HG03575 (cell line): ENCODE results near the gene ARHGEF4.

Experiments used
- ATAC-seq: cut with Tn5 transposase; IDR thresholded peaks from one replicate; pipeline ENCODE4 v1.9.1; 2021; ENCODE audit not compliant: unreplicated experiment, insufficient number of reproducible peaks, low FRiP score; ENCODE audit errors: extremely low read depth

The ARHGEF4 gene

DNA sequence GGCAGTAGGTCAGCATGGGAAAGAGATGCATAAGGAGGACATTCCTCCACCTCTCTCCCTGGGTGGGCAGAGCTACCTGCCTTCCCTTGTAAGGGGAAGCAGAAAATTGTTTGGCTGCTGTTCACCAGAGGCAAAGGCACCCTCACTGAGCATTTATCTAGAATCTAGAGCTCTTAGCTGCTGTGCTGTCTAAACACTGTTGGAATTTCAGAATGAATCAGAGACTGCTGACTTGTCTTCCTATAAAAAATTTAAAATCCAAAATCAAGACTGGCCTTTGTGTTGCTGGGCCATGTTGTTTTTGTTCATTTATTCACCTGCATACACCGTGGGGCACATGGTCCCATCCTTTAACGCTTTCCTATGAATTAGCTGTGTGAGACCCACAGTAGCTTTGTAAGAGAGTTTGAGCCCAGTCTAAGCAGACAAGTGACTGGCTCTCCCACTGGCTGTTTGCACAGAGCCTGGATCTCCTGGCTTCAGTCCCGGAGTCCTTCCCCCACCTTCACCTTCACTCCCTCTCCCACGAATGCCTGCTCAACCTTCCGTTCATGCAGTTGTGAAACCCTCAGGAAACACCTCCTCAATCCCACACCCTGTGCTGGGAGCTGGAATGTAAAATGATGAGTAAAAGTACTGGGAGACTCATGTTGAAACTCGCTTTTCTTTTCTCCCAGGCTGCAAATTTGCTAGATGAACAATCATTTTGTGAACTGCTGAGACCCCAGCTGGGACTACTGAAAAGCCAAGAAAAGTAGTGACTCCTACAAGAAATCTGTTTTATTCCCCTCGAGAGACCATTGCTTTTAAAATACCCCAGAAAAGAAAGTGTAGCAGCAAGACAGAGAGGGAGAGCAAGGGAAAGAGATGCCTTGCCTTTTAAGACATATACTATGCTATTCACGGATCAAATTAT is 180.4 kb downstream of the ARHGEF4 start:
- no peak for ATAC-seq

DNA sequence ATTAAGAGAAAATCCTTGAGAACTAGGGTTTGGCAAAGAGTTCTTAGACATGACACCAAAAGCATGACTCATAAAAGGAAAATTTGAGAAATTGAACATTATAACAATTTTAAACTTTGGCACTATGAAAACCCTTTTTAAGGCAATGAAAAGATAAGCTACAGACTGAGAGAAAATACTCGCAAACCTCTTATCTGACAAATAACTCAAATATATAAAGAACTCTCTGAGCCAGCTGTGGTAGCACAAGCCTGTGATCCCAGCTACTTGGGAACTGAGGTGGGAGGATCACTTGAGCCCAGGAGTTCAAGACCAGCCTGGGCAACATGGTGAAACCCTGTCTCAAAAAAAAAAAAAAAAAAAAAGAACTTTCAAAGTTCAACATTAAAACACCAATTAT is 186.0 kb downstream of the ARHGEF4 start:
- no peak for ATAC-seq

DNA sequence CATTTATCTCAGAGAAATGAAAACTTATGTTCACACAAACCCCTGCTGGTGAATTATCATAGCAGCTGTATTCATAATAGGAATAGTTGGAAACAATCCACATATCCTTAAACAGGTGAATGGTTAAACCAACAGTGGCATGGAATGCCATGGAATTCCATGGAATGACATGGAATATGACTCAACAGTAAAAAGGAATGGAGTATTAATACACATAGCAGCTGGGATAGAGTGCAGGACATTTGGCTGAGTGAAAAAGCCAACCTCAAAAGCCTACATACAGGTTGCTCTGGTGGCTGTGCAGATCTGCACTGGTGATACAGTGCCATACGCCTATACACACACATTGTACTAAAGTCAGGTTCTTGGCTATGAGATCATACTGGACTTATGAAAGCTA is 187.0 kb downstream of the ARHGEF4 start:
- ATAC-seq = no peak

DNA sequence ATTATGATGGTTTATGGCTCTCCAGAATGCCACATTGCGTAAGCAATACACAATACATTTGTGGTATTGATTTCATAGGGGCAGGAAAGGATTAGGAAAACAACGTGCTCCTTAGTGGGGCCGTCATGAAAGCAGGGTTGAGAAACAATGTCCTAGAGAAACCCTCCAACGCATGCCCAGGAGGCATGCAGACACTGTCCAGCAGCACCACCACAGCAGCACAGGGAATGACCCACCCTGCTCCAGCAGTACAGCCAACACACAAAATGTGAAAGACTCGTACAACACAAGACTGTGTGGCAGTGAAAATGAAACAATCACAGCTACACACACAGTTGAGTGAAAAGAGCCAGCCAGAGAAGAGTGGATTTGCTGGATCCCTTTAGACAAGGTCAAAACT is 190.2 kb downstream of the ARHGEF4 start:
- ATAC-seq = no peak

DNA sequence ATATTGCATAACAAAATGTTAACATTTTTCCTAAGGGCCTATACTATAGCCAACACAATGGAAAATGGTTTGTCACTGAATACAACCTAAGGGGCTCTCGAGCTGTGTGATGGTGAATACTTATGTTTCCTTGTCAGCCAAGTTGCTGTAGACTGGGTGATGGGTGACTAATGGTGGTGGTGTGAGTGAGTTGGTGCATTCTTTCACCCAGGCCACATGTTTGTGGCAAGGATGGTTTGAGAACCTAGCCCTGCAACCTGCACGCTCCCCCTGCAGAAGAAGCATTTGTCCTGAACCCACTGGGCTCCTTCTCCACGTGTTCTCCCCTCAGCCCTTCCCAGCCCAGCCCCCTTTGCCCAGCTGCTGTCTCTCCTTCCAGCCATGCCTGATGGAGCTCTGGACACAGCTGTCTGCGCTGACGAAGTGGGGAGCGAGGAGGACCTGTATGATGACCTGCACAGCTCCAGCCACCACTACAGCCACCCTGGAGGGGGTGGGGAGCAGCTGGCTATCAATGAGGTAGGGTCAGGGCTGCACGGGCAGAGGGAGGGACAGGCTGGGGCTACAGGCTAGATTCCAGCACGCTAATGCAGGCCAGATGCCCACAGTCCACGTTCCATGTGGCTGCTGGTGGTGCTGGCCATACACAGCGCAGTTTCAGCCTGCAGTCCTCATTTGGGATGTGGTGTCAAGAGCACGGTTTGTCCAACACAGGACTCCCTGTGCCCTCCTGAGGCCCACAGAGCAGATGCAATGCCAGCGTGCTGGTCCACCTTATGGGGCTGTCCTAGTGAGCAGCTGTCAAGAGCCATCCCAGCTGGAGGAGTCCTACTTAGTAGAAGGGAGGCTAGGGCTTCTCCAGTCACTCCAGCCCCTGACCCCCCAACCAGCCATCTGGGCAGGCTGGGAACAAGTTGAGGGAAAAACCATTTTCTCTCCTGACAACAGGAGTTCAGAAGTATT is 191.1 kb downstream of the ARHGEF4 start:
- no peak for ATAC-seq

DNA sequence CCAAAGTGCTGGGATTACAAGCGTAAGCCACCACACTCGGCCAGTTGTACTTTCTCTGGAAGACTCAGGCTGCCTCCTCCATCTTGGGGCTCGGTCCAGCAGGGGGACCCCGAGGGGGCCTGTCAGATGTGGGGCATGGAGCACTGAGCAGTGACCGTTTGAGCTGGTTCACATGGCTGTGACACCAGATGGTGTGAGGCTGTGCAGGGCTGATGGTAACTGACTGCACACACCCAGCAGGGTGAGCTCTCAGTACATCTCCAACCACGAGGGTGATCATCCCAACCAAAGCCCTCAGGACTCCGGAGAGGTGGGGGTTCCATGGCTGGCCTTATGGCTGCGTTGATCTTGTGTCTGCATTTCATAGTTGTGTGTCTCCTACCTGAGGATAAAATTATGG is 193.1 kb downstream of the ARHGEF4 start:
- no peak for ATAC-seq

DNA sequence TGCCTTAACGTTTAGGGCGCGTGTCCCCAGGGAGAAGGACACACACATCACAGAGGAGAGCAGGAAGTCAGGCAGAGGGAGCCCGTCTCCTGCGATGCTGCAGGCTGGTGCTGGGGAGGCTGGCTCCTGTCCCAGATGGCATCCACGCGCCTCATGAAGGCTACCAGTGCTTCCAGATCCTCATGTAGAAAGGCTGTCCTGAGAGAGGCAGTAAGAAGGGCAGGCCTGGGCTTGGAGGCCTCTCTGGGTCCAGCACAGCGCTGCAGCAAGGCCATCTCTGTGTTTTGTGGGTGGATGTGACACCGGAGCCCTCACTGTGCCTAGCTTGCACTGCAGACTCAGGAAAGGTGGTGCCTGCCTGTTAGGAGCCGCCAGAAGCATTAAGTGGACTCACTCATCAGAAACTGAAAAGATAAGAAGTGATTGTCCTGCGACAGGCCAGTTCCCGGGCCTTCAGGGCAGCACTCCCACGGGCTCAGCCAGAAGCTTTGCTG is 193.8 kb downstream of the ARHGEF4 start:
- ATAC-seq = no peak

DNA sequence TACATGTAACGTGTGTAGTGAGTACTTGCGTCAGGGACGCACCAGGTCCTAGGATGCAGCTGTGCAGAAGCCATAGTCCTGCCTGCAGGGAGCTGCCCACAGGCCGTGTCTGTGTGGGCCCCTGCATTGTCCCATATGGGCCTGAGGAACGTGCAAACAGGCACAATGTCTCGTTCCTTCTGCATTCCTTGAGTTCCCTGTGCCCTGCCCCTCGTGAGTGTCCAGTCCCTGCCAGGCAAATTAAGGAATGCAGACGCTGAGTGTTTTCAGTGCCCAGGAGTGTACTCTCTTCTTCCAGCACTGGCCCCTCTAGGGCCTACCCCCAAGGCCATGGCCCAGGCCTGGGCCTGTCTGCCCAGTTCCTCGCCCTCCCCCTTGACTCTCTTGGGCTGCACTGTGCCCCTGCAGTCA is 194.7 kb downstream of the ARHGEF4 start:
- no peak for ATAC-seq

DNA sequence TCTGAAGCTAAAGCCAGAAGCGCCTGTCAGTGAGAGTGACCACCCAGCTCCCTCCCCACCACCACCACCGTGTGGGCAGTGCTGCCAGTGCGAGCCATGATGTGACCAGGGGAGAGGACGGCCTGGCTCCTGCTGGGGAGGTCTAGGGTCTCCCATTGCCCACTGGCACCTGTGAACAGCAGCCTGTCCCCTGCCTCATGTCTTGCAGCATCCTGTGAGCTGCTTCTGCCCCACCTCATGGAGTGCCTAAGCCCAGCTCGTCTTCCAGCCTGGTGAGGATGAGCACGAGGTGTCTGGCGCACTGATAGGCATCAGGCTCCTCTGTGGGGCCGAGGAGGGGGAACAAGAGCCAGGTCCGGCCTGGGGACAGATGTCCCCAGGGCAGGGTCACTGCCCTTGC is 195.2 kb downstream of the ARHGEF4 start:
- no peak for ATAC-seq

DNA sequence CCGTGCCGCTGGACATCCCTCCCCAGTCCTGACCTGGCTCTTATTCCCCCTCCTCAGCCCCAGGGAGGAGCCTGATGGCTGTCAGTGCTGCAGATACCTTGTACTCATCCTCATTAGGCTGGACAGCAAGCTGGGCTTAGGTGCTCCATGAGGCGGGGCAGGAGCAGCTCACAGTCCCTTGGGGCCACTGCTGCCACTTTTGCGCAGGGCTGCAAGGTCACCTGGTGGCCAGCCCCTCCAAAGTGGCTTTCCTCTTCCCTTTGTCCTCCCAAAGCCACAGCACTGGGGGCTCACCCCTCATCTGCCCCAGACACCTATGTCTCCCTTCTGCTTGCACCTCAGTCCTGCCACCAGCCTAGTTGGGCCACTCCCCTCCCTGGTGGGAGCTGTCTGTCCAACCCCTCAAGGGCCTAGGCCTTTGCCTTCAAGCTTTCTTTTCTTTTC is 195.7 kb downstream of the ARHGEF4 start:
- ATAC-seq = no peak

DNA sequence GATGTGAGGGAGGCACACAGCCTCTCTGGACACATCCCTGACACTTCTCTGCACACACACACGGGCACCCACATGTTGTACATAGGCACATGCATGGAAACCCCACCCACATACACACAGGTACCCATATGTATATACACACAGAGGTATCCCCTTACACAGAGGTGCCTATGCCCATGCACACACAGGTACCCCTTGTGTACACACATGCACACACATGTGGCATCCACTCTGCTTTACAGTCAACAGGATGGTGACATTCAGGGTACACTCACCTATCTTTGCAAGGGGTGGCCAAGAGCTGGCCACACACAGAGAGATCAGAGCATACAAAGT is 197.0 kb downstream of the ARHGEF4 start:
- ATAC-seq = no peak

DNA sequence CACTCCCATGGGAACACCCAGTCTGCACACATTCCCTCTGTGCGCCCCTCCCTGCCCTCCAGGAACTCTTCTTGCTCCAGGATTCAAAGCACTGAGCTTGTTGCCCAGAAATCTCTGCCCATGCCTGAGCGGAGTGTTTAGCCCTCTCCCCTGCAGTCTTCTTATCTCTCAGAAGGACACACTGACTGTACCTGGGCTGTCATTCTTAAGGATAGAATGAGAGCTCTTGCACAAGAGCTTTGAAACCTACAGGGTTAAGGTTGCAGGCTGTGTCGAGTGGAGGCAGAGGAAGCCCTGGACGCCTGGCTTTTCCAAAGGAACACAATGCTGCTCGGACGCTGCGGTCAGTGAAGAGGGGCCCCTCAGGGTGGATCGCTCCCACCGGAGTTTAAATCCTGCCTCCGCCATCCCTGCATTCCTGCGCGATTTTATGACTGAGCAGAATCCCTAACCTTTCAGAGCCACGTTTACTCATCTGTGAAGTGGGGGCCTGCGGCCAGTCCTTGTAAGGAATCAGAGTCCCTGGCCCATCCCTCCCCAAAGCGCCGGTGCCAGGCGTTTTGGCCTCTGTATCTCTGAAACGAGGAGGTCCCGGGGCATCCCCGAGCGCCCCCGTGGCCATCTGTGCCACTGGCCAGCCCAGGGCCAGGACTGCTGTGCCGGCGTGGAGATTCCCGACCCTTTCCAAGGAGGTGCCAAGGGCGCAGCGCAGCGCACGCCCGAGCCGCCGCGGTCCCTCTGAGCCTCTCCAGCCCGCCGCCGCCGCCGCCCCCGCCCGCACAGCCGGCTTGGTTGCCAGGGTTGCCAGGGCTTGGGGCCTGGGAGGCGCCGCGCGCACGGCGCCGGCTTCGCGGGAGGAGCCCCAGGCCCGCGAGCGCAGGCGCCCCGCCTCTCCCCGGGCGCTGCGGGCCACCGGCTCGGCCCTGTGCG is 197.7 kb downstream of the ARHGEF4 start:
- ATAC-seq = no peak

DNA sequence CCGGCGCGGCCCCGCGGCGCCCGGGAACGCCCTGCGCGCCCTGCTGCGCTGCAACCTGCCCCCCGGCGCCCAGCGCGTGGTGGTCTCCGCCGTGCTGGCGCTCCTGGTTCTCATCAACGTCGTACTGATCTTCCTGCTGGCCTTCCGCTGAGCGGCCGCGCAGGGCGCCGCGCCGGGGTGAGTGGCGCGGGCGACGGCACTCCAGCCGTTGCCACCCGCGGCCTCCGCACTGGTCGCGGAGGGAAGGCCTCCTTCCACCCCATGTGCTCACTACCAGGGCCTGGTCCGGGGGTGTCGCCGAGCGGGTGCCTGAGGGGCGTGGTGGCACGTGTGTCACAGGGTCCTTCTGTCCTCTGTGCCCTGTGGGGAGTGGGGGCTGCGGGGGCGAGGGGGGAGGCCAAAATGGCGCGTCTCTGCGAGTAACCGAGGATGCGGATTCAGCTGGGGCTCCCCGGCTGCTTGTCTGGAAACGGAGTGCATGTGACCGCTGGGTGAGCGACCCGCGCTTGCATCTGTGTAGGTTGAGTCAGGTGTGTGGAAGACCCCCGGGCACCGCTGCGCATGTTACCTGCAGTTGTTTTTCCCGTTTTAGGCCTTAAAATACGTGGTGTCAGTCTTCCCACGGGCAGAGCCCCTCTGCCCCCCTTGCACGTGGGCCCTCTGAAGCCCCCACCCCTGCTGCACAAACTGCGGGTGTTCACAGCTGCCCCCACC is 198.6 kb downstream of the ARHGEF4 start:
- ATAC-seq = no peak

DNA sequence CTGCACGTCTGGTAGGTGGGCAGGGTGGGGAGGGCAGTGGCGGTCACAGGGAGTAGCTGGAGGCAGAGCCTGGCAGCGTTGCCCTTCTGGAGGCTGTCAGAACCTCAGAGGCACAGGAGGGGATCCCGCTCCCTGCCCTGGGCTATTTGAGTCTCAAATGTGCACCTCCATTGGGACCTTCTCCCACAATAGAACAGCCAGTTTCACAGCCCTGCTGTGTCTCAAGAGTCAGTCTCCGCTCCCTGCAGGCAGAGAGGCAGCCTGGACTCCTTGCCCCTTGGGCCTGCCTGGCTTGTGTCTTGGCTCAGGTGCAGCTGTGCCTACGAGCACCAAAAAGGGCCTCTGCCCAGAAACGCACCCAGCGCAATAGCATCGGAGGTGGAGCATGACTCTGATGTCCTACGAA is 199.1 kb downstream of the ARHGEF4 start:
- ATAC-seq = no peak

DNA sequence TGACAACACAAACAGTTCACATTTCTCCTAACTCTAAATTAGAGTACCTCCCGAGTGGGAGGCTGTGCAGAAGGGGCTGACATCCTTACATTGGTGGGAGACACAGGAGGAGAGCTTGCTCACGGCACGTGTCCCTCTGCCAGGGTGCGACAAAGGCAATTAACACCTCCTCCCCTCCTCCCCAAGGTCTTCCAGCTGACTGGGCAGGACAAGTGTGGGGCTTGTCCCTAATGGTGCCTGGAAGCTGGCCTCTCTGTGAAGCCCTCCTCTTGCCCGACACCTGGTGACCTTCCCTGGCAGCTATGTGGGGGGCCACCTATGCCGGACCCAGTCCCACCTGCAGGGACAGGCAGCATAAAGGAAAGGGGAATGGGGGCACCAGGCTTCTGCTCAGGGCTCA is 199.6 kb downstream of the ARHGEF4 start:
- no peak for ATAC-seq

DNA sequence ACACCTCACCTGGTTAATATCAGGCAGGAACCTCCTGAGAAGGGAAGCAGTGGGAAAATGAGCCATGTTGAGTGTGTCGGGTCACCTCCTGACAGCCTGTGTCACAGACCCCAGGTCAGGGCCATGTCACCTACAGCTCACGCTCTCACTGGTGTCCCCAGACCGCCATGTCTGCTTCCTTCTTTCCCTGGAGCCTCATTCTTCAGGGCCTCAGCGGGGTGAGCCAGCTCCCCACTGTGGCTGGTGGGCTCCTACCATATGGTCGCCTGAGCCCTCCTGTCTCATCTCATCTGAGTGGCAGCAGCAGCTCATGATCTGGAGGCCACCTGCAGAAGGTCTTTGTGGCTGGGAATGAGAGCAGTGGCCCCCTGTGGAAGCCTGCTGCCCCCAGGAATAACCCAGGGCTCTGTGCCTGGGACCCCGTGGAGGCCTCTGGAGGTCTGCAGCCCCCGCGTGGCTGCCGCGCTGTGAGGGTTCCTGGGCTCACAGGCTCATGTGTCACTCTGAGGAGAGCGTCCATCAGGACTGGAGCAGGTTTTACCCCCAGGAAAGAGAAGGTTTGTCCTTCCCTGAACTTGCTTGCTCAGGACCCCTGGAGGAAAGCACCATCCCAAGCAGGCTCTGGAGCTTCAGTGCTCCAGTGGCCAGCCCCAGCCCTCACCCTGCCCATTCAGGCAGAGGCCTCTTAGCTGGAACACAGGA is 200.1 kb downstream of the ARHGEF4 start:
- no peak for ATAC-seq

DNA sequence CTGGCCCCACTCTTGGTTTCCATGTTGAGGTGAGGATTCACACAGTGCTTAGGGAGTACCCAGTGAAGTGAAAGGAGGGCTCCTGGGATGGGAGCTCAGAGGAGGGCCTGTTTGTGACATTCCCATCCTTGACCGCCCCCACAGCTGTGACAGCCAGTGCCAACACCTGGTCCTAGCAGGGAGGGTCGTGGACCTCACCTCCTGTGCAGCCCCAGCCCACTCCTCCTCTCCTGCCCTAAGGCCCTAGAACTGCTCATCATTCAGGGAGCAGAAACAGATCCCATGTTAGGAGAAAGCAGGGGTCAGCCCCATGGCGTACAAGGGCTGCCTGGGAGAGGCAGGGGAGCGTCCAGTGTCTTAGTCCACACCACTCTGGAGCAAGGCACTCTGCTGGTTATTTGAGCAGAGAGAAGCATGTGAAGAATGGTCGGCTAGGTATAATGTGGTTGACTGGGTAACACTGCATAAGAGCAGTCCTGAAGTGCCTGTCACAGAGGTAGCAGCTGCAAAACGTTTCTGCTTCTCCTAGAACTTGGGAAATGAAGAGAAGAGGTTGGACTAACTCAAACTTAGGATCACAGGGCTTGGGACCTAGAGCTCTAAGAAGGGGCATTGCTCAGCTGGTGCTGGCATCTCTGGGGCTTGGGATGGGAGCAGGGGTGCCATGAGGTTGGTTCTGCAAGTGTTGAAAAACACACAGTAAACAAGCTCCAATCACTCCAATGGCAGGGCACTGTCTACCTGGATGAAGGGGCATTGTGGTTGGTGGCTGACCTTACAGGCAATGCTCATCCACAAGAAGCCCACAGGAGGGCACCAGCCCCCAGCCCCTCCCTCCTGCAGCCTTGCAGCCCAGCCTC is 200.9 kb downstream of the ARHGEF4 start:
- ATAC-seq = no peak
